ENCODE data around the gene IL11RA.

DNA sequence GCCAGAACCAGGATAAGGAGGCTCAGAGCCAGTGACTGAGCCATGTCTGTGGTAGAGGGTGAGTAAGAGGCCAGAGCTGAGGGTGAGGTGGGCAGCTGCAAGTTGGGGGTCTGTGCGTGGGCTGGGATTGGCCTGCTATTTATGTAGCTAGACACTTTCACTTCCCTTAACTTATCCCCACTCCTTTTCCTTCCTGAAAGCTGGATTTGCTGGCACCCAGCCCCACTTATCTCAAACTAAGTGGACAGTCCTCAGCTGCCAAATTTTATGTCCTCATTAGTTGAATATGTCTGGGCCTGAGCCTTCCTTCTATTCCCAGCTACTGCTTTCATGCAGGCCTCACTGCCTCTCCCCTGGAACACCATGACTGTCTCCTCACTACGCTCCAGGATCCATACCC, 58.0 kb downstream of the IL11RA start, which contains the start of gene CCL21:
- TF ChIP-seq, protein P1, sequence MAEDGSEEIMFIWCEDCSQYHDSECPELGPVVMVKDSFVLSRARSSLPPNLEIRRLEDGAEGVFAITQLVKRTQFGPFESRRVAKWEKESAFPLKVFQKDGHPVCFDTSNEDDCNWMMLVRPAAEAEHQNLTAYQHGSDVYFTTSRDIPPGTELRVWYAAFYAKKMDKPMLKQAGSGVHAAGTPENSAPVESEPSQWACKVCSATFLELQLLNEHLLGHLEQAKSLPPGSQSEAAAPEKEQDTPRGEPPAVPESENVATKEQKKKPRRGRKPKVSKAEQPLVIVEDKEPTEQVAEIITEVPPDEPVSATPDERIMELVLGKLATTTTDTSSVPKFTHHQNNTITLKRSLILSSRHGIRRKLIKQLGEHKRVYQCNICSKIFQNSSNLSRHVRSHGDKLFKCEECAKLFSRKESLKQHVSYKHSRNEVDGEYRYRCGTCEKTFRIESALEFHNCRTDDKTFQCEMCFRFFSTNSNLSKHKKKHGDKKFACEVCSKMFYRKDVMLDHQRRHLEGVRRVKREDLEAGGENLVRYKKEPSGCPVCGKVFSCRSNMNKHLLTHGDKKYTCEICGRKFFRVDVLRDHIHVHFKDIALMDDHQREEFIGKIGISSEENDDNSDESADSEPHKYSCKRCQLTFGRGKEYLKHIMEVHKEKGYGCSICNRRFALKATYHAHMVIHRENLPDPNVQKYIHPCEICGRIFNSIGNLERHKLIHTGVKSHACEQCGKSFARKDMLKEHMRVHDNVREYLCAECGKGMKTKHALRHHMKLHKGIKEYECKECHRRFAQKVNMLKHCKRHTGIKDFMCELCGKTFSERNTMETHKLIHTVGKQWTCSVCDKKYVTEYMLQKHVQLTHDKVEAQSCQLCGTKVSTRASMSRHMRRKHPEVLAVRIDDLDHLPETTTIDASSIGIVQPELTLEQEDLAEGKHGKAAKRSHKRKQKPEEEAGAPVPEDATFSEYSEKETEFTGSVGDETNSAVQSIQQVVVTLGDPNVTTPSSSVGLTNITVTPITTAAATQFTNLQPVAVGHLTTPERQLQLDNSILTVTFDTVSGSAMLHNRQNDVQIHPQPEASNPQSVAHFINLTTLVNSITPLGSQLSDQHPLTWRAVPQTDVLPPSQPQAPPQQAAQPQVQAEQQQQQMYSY (CRISPR knock-in tag; IDR thresholded peaks at IDR 0.05), result no peak
- TF ChIP-seq, protein P2, sequence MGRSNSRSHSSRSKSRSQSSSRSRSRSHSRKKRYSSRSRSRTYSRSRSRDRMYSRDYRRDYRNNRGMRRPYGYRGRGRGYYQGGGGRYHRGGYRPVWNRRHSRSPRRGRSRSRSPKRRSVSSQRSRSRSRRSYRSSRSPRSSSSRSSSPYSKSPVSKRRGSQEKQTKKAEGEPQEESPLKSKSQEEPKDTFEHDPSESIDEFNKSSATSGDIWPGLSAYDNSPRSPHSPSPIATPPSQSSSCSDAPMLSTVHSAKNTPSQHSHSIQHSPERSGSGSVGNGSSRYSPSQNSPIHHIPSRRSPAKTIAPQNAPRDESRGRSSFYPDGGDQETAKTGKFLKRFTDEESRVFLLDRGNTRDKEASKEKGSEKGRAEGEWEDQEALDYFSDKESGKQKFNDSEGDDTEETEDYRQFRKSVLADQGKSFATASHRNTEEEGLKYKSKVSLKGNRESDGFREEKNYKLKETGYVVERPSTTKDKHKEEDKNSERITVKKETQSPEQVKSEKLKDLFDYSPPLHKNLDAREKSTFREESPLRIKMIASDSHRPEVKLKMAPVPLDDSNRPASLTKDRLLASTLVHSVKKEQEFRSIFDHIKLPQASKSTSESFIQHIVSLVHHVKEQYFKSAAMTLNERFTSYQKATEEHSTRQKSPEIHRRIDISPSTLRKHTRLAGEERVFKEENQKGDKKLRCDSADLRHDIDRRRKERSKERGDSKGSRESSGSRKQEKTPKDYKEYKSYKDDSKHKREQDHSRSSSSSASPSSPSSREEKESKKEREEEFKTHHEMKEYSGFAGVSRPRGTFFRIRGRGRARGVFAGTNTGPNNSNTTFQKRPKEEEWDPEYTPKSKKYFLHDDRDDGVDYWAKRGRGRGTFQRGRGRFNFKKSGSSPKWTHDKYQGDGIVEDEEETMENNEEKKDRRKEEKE (IDR thresholded peaks at IDR 0.05), result no peak
- TF ChIP-seq MAX (IDR thresholded peaks at IDR 0.05; ENCODE audit: low read depth, low read length) (no peak), SMARCA5 (IDR thresholded peaks at IDR 0.05) (no peak), EGR1 (IDR thresholded peaks at IDR 0.05; ENCODE audit: borderline replicate concordance in 1 of 2, low read depth in 2 of 2, low read length in 2 of 2) (no peak), TCF12 (IDR thresholded peaks at IDR 0.05; ENCODE audit: low read depth, low read length) (no peak), POLR2A (IDR thresholded peaks at IDR 0.05; ENCODE audit: low read depth, low read length) (no peak), ZBED1 (IDR thresholded peaks at IDR 0.05; ENCODE audit: borderline replicate concordance) (no peak), FOXM1 (IDR thresholded peaks at IDR 0.05; ENCODE audit: low read depth, low read length) (no peak)
- TF ChIP-seq, protein P3, sequence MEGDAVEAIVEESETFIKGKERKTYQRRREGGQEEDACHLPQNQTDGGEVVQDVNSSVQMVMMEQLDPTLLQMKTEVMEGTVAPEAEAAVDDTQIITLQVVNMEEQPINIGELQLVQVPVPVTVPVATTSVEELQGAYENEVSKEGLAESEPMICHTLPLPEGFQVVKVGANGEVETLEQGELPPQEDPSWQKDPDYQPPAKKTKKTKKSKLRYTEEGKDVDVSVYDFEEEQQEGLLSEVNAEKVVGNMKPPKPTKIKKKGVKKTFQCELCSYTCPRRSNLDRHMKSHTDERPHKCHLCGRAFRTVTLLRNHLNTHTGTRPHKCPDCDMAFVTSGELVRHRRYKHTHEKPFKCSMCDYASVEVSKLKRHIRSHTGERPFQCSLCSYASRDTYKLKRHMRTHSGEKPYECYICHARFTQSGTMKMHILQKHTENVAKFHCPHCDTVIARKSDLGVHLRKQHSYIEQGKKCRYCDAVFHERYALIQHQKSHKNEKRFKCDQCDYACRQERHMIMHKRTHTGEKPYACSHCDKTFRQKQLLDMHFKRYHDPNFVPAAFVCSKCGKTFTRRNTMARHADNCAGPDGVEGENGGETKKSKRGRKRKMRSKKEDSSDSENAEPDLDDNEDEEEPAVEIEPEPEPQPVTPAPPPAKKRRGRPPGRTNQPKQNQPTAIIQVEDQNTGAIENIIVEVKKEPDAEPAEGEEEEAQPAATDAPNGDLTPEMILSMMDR (IDR thresholded peaks at IDR 0.05 in 2 of 3, conservative IDR thresholded peaks at IDR 0.05 in 1 of 3; ENCODE audit: control insufficient read depth in 2 of 3, extremely low read depth in 1 of 3, insufficient read depth in 1 of 3, low read depth in 3 of 3, low read length in 3 of 3), result no peak
- TF ChIP-seq, protein P4, sequence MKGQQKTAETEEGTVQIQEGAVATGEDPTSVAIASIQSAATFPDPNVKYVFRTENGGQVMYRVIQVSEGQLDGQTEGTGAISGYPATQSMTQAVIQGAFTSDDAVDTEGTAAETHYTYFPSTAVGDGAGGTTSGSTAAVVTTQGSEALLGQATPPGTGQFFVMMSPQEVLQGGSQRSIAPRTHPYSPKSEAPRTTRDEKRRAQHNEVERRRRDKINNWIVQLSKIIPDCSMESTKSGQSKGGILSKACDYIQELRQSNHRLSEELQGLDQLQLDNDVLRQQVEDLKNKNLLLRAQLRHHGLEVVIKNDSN (IDR thresholded peaks at IDR 0.05; ENCODE audit: borderline replicate concordance, extremely low read length, insufficient read depth, low read depth, low read length), result no peak
- TF ChIP-seq, protein P5, sequence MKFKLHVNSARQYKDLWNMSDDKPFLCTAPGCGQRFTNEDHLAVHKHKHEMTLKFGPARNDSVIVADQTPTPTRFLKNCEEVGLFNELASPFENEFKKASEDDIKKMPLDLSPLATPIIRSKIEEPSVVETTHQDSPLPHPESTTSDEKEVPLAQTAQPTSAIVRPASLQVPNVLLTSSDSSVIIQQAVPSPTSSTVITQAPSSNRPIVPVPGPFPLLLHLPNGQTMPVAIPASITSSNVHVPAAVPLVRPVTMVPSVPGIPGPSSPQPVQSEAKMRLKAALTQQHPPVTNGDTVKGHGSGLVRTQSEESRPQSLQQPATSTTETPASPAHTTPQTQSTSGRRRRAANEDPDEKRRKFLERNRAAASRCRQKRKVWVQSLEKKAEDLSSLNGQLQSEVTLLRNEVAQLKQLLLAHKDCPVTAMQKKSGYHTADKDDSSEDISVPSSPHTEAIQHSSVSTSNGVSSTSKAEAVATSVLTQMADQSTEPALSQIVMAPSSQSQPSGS (IDR thresholded peaks at IDR 0.05; ENCODE audit: low read length), result no peak
